A673 (cell line): ENCODE results near the gene ALKBH7. TPM values are rescaled to one million over a fixed set of nuclear protein-coding genes. Genes with fewer than 3 reads are reported as not detected.
"Not testable (repeated sequence)": the region's sequence is repeated elsewhere in the genome, so short reads cannot be mapped to it uniquely, and the experiment has no call there.

Source experiments
- BruUV-seq: library from RNA; stranded (reverse); fragments of 400-500 nt; replicated peaks from 2 replicates; lab custom pipeline; 2021; lab: Mats Ljungman, UMichigan
- CTCF ChIA-PET: fragments of 300-600 bp; sonication (Branson Sonifier 250); formaldehyde crosslinking; loops from one replicate; lab custom pipeline; 2022; ENCODE audit warnings: antibody characterized with exemption; lab: Charles Lee
- POLR2A ChIA-PET: fragments of 300-600 bp; sonication (Branson Sonifier 250); formaldehyde crosslinking; loops from one replicate; lab custom pipeline; 2022; ENCODE audit warnings: antibody characterized with exemption; ENCODE audit not compliant: low non-redundant PET; lab: Charles Lee
- DNase-seq: peaks from one replicate; pipeline ENCODE4 v3.0.0-alpha.2; 2015; ENCODE audit warnings: low spot score
- H3K27ac ChIP-seq: fragments of 200-600 bp; sonication (generic); 2 replicates; pipeline ENCODE4 v1.5.1; 2016; ENCODE audit warnings: mixed run types, low read depth, mild to moderate bottlenecking, mixed read lengths, antibody characterized with exemption, low read length; ENCODE audit not compliant: poor library complexity, severe bottlenecking
- H3K27me3 ChIP-seq: fragments of 200-600 bp; sonication (generic); replicated peaks from 2 replicates; pipeline ENCODE4 v1.6.1; 2017; ENCODE audit warnings: mixed run types, low read depth, mild to moderate bottlenecking, mixed read lengths, antibody characterized with exemption, low read length; ENCODE audit not compliant: insufficient read depth, poor library complexity
- H3K36me3 ChIP-seq: fragments of 200-600 bp; sonication (generic); 2 replicates; pipeline ENCODE4 v1.6.1; 2016; ENCODE audit warnings: mixed run types, mild to moderate bottlenecking, mixed read lengths, antibody characterized with exemption, low read length; ENCODE audit not compliant: insufficient read depth, poor library complexity, severe bottlenecking
- H3K4me1 ChIP-seq: fragments of 200-600 bp; sonication (generic); 2 replicates; pipeline ENCODE4 v1.6.1; 2017; ENCODE audit warnings: mixed run types, mild to moderate bottlenecking, mixed read lengths, antibody characterized with exemption, low read length; ENCODE audit not compliant: insufficient read depth, poor library complexity, severe bottlenecking
- H3K4me3 ChIP-seq: fragments of 200-600 bp; sonication (generic); 2 replicates; pipeline ENCODE4 v1.5.1; 2016; ENCODE audit warnings: low read depth, mixed run types, mild to moderate bottlenecking, mixed read lengths, low read length; ENCODE audit not compliant: poor library complexity, severe bottlenecking
- H3K9me3 ChIP-seq: fragments of 200-600 bp; sonication (generic); 2 replicates; pipeline ENCODE4 v1.6.1; 2016; ENCODE audit warnings: mixed run types, low read depth, mild to moderate bottlenecking, mixed read lengths, antibody characterized with exemption, low read length; ENCODE audit not compliant: poor library complexity, severe bottlenecking
- EZH2 ChIP-seq: fragments of 200-600 bp; sonication (generic); IDR thresholded peaks from 2 replicates; pipeline ENCODE4 v1.6.1; 2017; ENCODE audit warnings: borderline replicate concordance, low read depth, mild to moderate bottlenecking, mixed read lengths, antibody characterized with exemption, low read length; ENCODE audit not compliant: poor library complexity, severe bottlenecking
- intact Hi-C: fragments of 100-400 bp; cut with micrococcal nuclease; formaldehyde crosslinking; loops from one replicate; pipeline ENCODE4 v1.10.0; 2022; ENCODE audit not compliant: unreplicated experiment
- total RNA-seq: library from RNA; stranded (reverse); gene quantifications from 2 replicates; pipeline ENCODE4 v1.2.3, GENCODE V29; 2021
- TF ChIP-seq, protein P1 (sequence below): fragments of 300-800, 200-600 bp; sonication (generic); conservative IDR thresholded peaks from 2 replicates; pipeline ENCODE4 v1.5.1; 2017; ENCODE audit warnings: low read depth, mild to moderate bottlenecking, antibody characterized with exemption, low read length, moderate library complexity, mixed read lengths

Gene ALKBH7
- total RNA-seq, 1 experiment from 2014 or later: 30.6 TPM

DNA sequence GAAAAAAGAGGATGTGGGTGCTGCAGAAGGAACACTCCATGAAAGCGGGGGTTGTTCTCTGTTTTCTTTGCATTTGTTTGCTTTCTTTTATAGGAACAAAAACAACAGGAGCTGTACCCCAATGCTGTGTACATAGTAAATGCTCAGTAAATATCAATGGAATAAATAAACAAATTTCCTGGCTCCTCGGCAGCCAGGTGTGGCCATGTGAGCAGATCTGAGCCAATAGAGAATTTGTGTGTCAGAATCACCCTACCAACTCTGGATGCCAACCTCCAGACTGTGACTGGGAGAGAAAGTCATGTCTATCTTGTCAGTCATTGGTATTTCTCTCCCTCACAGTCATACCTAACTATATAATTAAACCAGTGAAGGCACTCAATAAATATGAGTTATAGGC is 21.9 kb upstream of the ALKBH7 start:
- H3K27ac ChIP-seq: no peak overlapping the region
- TF ChIP-seq, protein P1, sequence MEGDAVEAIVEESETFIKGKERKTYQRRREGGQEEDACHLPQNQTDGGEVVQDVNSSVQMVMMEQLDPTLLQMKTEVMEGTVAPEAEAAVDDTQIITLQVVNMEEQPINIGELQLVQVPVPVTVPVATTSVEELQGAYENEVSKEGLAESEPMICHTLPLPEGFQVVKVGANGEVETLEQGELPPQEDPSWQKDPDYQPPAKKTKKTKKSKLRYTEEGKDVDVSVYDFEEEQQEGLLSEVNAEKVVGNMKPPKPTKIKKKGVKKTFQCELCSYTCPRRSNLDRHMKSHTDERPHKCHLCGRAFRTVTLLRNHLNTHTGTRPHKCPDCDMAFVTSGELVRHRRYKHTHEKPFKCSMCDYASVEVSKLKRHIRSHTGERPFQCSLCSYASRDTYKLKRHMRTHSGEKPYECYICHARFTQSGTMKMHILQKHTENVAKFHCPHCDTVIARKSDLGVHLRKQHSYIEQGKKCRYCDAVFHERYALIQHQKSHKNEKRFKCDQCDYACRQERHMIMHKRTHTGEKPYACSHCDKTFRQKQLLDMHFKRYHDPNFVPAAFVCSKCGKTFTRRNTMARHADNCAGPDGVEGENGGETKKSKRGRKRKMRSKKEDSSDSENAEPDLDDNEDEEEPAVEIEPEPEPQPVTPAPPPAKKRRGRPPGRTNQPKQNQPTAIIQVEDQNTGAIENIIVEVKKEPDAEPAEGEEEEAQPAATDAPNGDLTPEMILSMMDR: no peak
- TF ChIP-seq EZH2: no peak
- no peaks in the 10 kb centered on the region for H3K9me3 ChIP-seq
- no peaks in the 10 kb centered on the region for H3K36me3 ChIP-seq
- no peak overlapping the region for H3K4me3 ChIP-seq
- ChIA-PET CTCF (no interaction called here), POLR2A (no interaction called here)
- intact Hi-C loops: no loop called here
- DNase-seq: no peak
- no peaks in the 10 kb centered on the region for H3K4me1 ChIP-seq
- BruUV-seq: no TSS peak
- H3K27me3 ChIP-seq: no peaks in the 10 kb centered on the region

DNA sequence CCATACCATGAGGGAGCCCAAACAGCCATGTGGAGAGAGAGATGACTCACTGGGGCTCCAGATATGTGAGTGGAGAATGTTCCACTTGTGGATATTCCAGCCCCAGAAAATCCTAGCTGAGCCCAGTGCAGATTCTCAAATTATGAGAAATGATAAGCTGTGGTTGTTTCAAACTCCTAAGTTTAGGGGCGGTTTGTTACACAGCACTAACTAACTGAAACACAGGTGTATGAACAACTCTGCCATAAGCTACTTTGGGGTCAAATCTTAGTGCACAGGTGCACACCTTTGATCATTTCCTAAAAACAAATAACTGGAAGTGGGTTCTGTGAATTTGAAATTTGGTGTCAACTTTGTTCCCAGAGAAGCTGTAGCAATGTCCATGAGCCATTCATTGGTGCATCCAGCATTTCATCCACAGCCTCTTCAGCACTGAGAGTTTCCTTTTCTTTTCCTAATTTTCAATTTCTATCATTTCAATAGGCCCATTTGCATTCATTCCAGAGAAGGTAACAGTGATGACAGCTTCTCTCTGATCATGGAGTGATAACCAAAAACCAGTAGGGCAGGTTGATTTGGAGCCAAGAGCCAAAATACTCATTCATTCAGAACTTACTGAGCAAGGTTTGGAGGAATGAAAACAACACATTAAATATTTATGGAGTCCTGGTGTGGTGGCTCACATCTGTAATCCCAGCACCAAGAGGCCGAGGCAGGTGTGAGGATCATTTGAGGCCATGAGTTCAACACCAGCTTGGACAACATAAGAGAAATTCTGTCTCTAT is 20.0 kb upstream of the ALKBH7 start:
- ChIA-PET CTCF (interaction anchor here (1.2 kb wide), 1 partner anchor 226 kb away, joined by 3 read pairs; no protein-coding TSS in a partner anchor), POLR2A (no interaction called here)
- H3K27me3 ChIP-seq: no peaks in the 10 kb centered on the region
- H3K4me3 ChIP-seq: no peak overlapping the region
- intact Hi-C loops: no loop called here
- no peaks in the 10 kb centered on the region for H3K36me3 ChIP-seq
- BruUV-seq: no TSS peak
- TF ChIP-seq, protein P1: no peak
- TF ChIP-seq EZH2: no peak
- H3K4me1 ChIP-seq: no peaks in the 10 kb centered on the region
- no peaks in the 10 kb centered on the region for H3K9me3 ChIP-seq
- DNase-seq: no peak
- H3K27ac ChIP-seq: no peak overlapping the region

DNA sequence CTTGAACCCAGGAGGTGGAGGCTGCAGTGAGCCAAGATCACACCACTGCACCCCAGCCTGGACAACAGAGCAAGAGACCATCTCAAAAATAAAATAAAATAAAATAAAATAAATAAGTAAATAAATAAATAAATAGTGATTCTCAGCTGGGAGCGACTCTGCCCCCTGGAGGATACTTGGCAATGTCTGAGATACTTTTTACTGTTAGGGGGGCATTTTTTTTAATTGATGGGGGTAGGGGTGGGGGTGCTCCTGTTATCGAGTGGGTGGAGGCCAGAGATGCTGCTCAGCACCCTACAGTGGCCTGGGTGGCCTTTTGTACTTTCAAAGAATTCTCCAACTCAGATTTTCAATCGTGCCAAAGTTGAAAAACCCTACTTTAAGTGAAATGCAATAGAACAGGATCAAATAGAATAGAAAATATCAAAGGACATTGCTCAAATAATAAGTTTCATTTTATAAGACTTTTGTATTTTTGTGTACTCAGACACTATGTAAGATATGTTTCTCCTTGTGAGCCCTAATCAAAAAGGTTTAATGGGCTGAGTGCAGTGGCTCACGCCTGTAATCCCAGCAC is 18.4 kb upstream of the ALKBH7 start:
- H3K36me3 ChIP-seq: no peaks in the 10 kb centered on the region
- DNase-seq: no peak
- H3K27me3 ChIP-seq: no peaks in the 10 kb centered on the region
- CTCF ChIA-PET: interaction anchor here (0.5 to 0.6 kb wide), 5 partner anchors 35 to 228 kb away, joined by 3 to 16 read pairs (median 5); no protein-coding TSS in a partner anchor
- POLR2A ChIA-PET: no interaction called here
- H3K9me3 ChIP-seq: no peaks in the 10 kb centered on the region
- TF ChIP-seq, protein P1: peak; percentile 56
- no peak for TF ChIP-seq EZH2
- H3K4me3 ChIP-seq: no peak overlapping the region
- intact Hi-C loops: no loop called here
- H3K27ac ChIP-seq: no peak overlapping the region
- BruUV-seq: no TSS peak
- no peaks in the 10 kb centered on the region for H3K4me1 ChIP-seq

DNA sequence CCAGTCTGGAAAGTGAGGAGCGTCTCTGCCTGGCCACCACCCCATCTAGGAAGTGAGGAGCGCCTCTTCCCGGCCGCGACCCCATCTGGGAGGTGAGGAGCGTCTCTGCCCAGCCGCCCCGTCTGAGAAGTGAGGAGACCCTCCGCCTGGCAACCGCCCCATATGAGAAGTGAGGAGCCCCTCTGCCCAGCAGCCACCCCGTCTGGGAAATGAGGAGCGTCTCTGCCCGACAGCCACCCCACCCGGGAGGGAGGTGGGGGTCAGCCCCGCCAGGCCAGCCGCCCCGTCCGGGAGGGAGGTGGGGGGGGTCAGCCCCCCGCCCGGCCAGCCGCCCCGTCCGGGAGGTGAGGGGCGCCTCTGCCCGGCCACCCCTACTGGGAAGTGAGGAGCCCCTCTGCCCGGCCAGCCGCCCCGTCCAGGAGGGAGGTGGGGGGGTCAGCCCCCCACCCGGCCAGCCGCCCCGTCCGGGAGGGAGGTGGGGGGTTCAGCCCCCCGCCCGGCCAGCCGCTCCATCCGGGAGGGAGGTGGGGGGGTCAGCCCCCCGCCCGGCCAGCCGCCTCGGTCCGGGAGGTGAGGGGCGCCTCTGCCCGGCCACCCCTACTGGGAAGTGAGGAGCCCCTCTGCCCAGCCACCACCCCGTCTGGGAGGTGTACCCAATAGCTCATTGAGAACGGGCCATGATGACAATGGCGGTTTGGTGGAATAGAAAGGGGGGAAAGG is 17.1 kb upstream of the ALKBH7 start:
- intact Hi-C loops, H3K9me3 ChIP-seq: not testable (repeated sequence)

More for the DNA sequence above, 17.1 kb upstream of the ALKBH7 start:
- CTCF ChIA-PET, H3K4me3 ChIP-seq, BruUV-seq, H3K36me3 ChIP-seq, H3K27ac ChIP-seq, H3K4me1 ChIP-seq, DNase-seq, H3K27me3 ChIP-seq, POLR2A ChIA-PET: not testable (repeated sequence)
